Muscle of arm (tissue), 12 donors: Measurements from ENCODE around the gene DSC1. TPM values are rescaled to one million over a fixed set of nuclear protein-coding genes. Genes with fewer than 3 reads are reported as not detected.
A peak's percentile ranks its signal among the peaks of the same experiment; 100 is the strongest.

Experiments
- DNase-seq: peaks from one replicate; pipeline ENCODE4 v3.0.0-alpha.2; 2013
- polyA plus RNA-seq, 12 donors: library from polyadenylated mRNA; unstranded; fragments of 120-200 nt; gene quantifications; one replicate each; pipeline ENCODE4 v1.2.1, GENCODE V29; 2013; ENCODE audit not compliant: insufficient read length in 12 of 12

DSC1 gene
- polyA plus RNA-seq, 12 donors, result 0.07 to 48.9 (median 9.2) TPM; not detected in 7

- DNase-seq, result no peak
These were observed 59.2 kb downstream of the DSC1 start for GRCh38 chr18:31103423-31103822.

GRCh38 chr18:31102941-31103340 lies 59.7 kb downstream of the DSC1 start:
- DNase-seq, result no peak

- DNase-seq, result peak; percentile 5
These were observed 60.5 kb downstream of the DSC1 start, which contains the start of gene DSC2 for GRCh38 chr18:31102025-31102684. TSS of gene DSC2 (minus strand) at chr18:31102421. CDS start at chr18:31101971, 450 bp downstream.

- peak; percentile 65 for DNase-seq
These were observed 61.3 kb downstream of the DSC1 start for GRCh38 chr18:31101183-31102024.

GRCh38 chr18:31100436-31101182 lies 62.0 kb downstream of the DSC1 start:
- DNase-seq, result peak; percentile 13

GRCh38 chr18:31099450-31100230 lies 63.0 kb downstream of the DSC1 start:
- no peak for DNase-seq

GRCh38 chr18:31098878-31099277 lies 63.8 kb downstream of the DSC1 start:
- no peak for DNase-seq

- DNase-seq, result no peak
These were observed 65.0 kb downstream of the DSC1 start for GRCh38 chr18:31097666-31098065.

- no peak for DNase-seq
These were observed 68.8 kb downstream of the DSC1 start for GRCh38 chr18:31093880-31094279.

- no peak for DNase-seq
These were observed 69.4 kb downstream of the DSC1 start for GRCh38 chr18:31093294-31093693.

- DNase-seq, result no peak
These were observed 71.3 kb downstream of the DSC1 start for GRCh38 chr18:31091350-31091749.

- no peak for DNase-seq
These were observed 74.1 kb downstream of the DSC1 start for GRCh38 chr18:31088532-31088931.

GRCh38 chr18:31079973-31080372 lies 82.7 kb downstream of the DSC1 start:
- no peak for DNase-seq

Other genes starting within 250 kb of the DSC1 start
- gene DSC3, start 120.1 kb downstream of the DSC1 start, polyA plus RNA-seq, result 100 to 1,000 TPM in 1 of 12 donors, 10 to 100 TPM in 2, 1 to 10 TPM in 4, under 1 TPM in 3, not detected in 2; 0.38 to 146 (median 1.2) TPM
- gene DSC2, start 60.4 kb downstream of the DSC1 start, polyA plus RNA-seq, result 10 to 100 TPM in 4 of 12 donors, 1 to 10 TPM in 7, not detected in 1; 4.2 to 35.1 (median 7.0) TPM
- 10 to 100 TPM in 3 of 12 donors, under 1 TPM in 2, not detected in 7; 0.26 to 76.7 (median 18.4) TPM for gene DSG1, start 155.3 kb upstream of the DSC1 start, polyA plus RNA-seq
- under 1 TPM in 2 of 12 donors, not detected in 10; 0.04 to 0.08 TPM for gene DSG4, start 213.9 kb upstream of the DSC1 start, polyA plus RNA-seq